GM13976 (cell line): ENCODE data around the gene PTPRR.
A peak's percentile ranks its signal among the peaks of the same experiment; 100 is the strongest.

Experiments used
- DNase-seq: peaks from one replicate; pipeline ENCODE4 v3.0.0; 2012; ENCODE audit warnings: low spot score
- in situ Hi-C: fragments of 300-500 bp; cut with MboI; formaldehyde crosslinking; loops from one replicate; pipeline ENCODE4 v1.12.0; 2022; ENCODE audit warnings: low sequenced_read_pairs, mixed read lengths, inconsistent platforms; ENCODE audit not compliant: unreplicated experiment
- TF ChIP-seq, protein P1 (sequence below): IDR thresholded peaks from 2 replicates; pipeline ENCODE4 v1.5.1; 2012; ENCODE audit warnings: borderline replicate concordance, mild to moderate bottlenecking; ENCODE audit not compliant: insufficient read depth; ENCODE audit errors: extremely low read depth, missing control alignments, control extremely low read depth

Gene PTPRR

DNA sequence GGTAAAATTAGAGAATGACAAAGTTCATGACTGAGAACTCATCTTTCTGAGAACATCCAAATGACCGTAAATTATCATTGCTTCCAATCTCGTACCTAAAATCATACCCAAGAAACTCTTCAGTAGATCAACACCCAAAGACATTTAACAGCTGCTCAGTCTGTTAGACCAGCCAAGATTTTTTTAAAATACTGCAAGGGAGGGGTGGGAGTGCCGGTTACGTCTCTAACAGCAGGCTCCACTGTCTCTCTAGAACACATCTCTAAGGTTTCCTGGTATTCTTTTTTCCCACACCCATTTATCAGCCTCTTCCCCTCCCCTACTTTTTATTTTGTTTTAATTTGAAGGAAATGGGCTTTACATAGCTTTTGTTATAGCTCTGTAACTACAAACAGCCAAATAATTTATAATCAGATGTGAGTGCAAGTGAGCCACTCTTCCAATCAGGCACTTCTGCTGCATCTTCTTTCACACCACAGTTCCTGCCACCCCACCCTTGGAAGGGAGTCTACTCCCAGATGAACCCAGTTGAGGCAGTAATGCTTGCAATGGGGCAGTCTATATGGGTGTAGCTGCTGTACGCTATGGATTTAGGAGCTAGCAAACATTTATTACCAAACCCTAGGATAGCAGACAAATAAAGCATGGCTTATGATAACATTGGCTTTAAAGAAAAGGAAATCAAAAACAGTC, 305.2 kb downstream of the PTPRR start:
- no peak for DNase-seq
- TF ChIP-seq, protein P1, sequence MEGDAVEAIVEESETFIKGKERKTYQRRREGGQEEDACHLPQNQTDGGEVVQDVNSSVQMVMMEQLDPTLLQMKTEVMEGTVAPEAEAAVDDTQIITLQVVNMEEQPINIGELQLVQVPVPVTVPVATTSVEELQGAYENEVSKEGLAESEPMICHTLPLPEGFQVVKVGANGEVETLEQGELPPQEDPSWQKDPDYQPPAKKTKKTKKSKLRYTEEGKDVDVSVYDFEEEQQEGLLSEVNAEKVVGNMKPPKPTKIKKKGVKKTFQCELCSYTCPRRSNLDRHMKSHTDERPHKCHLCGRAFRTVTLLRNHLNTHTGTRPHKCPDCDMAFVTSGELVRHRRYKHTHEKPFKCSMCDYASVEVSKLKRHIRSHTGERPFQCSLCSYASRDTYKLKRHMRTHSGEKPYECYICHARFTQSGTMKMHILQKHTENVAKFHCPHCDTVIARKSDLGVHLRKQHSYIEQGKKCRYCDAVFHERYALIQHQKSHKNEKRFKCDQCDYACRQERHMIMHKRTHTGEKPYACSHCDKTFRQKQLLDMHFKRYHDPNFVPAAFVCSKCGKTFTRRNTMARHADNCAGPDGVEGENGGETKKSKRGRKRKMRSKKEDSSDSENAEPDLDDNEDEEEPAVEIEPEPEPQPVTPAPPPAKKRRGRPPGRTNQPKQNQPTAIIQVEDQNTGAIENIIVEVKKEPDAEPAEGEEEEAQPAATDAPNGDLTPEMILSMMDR: no peak
- in situ Hi-C loops: no loop called here

DNA sequence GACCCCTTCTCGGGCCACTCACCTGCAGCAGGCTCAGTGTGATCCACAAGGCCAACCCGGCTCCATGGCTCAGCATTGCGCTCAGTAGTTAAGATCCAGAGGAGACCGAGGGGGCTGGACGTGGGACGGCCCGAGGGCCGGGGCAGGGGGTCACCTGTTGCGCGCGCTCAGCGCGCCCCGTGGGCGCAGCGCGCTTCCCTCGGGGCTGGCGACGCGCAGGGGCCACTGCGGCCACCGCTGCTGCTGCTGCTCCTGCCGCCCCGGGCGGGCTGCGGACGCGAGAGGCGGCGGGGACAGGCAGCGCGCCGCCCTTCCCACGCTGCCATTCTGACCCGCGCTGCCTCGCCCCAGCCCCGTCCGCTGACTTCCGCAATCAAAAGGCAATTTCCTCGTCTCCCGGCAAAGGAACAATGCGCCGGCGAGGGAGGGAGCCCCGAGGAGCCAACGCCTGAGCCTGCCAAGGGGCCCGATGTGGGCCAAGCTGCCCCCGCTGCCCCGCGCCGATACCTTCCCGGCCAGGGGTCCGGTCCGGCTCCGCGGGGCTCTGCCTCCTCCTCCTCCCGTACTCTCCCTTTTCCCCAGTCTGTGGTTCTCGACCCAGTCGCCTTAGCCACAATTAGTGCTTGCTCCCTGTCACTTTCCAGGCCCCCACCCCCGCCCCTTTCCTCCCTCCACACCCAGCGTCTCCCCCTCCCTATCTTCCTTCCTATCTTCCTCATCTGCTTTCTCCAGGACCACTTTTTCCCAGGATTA, 310.6 kb downstream of the PTPRR start:
- in situ Hi-C loops: no loop called here
- peak; percentile 29 for DNase-seq

DNA sequence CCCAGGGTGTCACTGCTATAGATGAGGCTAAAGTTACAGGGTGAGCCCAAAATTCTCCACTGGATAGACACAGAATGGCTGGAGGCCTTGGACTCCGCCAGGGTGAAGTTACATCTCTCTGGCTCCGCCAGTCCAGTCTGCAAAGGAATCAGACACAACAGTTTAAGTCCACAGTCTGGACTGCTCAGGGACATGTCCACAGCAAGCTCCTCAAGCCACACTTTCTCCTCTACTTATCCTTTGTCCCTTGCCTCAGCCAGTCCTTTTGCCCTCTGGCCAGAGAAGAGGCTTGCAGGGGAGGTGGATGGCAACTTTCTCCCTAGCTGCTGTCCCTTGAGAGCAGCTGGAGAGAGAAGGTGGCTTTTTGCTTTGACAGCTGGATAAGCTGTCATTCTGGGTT, 311.3 kb downstream of the PTPRR start:
- no peak for DNase-seq
- TF ChIP-seq, protein P1: no peak
- in situ Hi-C loops: no loop called here

More for the DNA sequence above, 310.6 kb downstream of the PTPRR start:
- TF ChIP-seq, protein P1: no peak

DNA sequence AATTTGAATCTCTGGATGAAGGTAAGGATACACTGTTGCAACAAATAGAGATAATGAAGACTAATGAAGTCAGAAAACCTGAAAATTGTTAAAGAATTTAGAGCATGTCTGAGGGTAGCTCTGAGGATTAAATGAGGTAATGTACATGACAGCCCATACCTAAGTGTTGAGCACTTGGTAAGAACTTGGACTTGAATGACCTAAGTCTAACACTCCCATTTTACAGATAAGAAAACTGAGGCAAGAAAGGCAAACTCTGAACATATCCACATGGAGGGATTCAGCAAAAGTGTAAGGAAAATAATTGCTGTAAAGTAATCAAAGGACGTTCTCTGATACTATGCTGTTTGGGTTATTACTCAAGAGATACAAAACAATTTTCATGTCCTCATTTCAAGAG, 312.4 kb downstream of the PTPRR start:
- TF ChIP-seq, protein P1: no peak
- in situ Hi-C loops: no loop called here

DNA sequence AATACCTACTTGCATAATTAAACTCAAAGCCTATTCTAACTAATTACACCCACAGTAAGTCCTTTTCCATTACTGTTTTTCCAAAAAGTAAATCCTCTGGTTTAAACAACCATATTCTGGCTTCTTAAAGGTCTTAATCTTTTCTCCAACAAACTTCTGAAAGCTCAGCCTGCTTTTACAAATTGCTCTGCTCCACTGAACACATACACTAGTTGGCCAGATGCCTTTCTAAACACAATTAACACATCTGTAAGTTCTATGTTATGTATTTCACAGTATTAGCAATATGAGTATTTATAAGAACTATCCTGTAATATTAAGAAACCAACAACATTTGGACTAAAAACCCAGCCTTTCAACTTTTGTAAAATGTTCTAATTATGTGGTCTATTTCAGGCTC, 313.4 kb downstream of the PTPRR start:
- TF ChIP-seq, protein P1: no peak
- in situ Hi-C loops: no loop called here
- no peak for DNase-seq

More for the DNA sequence above, 312.4 kb downstream of the PTPRR start:
- DNase-seq: no peak

DNA sequence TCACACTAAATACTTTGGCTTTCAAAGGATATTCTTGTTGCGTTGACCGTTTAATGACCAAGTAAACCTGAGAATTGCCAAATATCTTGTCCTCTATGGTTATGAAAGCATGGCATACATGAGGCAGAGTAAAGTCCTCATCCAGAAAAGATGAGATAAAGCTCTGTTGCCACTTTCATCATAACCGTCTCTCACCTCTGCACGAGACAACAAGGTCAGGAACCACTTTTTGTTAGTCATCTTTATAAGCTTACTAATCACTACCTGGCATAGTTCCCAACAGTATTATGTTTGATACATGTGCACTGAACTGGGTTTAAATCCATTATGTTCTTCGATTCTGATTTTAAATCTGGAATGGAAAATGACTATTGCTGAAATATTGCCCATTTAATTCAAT, 314.6 kb downstream of the PTPRR start:
- in situ Hi-C loops: no loop called here
- DNase-seq: no peak
- TF ChIP-seq, protein P1: no peak
